Measurements from ENCODE around the gene UTP3. TPM values are rescaled to one million over a fixed set of nuclear protein-coding genes. Genes with fewer than 3 reads are reported as not detected.

The UTP3 gene
- total and polyA plus RNA-seq, 4 donors, result 20.1 to 32.0 (median 28.2) TPM

DNA sequence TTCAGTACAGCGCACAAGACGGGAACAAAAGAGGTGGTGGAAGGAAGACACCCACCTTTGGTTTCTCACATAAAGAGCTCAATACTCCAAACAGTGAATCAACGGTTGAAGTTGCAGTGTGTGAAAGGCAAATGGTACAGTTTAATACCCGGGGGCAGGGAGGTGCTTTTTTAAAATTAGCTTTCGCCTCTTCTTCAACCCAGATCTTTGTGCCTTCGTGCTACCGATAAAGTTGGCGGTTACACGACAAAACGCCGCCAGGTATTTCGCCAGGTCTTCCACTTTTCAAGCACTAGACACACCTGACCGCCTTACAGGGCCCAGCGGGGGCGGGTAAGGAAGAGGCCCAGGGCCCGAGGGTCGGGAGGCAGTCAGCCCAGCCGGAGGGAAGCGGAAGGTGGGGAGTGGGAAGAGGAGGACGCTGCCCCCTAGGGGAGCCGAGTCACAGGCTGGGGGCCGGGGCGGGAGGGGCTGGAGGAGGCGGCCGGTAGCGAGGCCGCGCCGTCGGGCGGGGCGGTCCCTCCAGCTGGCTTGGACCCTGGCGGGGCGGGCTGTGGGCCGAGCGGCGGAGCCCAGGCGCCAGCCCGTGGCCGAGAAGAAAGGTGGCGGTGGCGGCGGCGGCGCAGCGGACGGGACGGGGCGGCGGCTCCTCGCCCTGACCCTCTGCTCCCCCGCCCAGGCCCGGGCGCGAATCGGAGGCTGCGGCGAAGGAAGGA, 16.0 kb downstream of the UTP3 start:
- ATAC-seq (ENCODE audit: insufficient read depth, low FRiP score) (peak; percentile 82), DNase-seq (peak; percentile 92 to 95 (median 93))
- WGBS, 2 donors, result 1% methylated on average over 19 to 58 of the region's 58 CpGs
- TF ChIP-seq, protein P1, sequence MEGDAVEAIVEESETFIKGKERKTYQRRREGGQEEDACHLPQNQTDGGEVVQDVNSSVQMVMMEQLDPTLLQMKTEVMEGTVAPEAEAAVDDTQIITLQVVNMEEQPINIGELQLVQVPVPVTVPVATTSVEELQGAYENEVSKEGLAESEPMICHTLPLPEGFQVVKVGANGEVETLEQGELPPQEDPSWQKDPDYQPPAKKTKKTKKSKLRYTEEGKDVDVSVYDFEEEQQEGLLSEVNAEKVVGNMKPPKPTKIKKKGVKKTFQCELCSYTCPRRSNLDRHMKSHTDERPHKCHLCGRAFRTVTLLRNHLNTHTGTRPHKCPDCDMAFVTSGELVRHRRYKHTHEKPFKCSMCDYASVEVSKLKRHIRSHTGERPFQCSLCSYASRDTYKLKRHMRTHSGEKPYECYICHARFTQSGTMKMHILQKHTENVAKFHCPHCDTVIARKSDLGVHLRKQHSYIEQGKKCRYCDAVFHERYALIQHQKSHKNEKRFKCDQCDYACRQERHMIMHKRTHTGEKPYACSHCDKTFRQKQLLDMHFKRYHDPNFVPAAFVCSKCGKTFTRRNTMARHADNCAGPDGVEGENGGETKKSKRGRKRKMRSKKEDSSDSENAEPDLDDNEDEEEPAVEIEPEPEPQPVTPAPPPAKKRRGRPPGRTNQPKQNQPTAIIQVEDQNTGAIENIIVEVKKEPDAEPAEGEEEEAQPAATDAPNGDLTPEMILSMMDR (IDR thresholded peaks at IDR 0.05; ENCODE audit: control extremely low read depth, extremely low read depth), result no peak
- Histone ChIP-seq H3K4me1 (ENCODE audit: control insufficient read depth in 5 of 5, insufficient read depth in 5 of 5, low read length in 5 of 5) (peaks cover 0 to 21% (median 5%) of the 10 kb centered on the region in 5 donors), H3K36me3 (ENCODE audit: control insufficient read depth in 4 of 4, insufficient read depth in 4 of 4, low read length in 4 of 4) (no peaks in the 10 kb centered on the region), H3K9me3 (ENCODE audit: control insufficient read depth in 4 of 4, insufficient read depth in 3 of 4, low read length in 3 of 4) (no peaks in the 10 kb centered on the region), H3K4me3 (peak overlapping the region; percentile 80), H3K27me3 (ENCODE audit: control insufficient read depth in 3 of 3, insufficient read depth in 3 of 3, low read length in 2 of 3) (no peaks in the 10 kb centered on the region), H3K9ac (ENCODE audit: insufficient read depth in 1 of 2, low read length in 2 of 2) (peak overlapping the region; percentile 83 to 90), H3K27ac (ENCODE audit: low read depth in 1 of 2, low read length in 1 of 2) (peak overlapping the region; percentile 98)

DNA sequence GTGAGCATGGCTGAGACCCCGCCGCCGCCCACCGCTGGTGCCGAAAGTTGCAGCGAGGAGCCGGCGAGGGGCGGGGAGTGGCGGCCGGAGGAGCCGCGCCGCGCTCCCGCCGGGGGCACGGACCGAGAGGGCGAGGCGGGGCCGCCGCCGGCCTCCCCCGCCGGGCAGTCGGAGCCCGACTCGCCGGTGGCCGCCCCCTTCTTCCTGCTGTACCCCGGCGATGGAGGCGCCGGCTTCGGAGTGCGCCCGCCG, 16.5 kb downstream of the UTP3 start:
- DNase-seq, result no peak
- ATAC-seq (ENCODE audit: insufficient read depth, low FRiP score), result peak; percentile 24
- H3K9ac ChIP-seq (ENCODE audit: insufficient read depth in 1 of 2, low read length in 2 of 2), result no peak overlapping the region
- H3K4me1 ChIP-seq (ENCODE audit: control insufficient read depth in 5 of 5, insufficient read depth in 5 of 5, low read length in 5 of 5), result peaks cover 0 to 21% (median 5%) of the 10 kb centered on the region in 5 donors
- H3K27me3 ChIP-seq (ENCODE audit: control insufficient read depth in 3 of 3, insufficient read depth in 3 of 3, low read length in 2 of 3), result no peaks in the 10 kb centered on the region
- TF ChIP-seq, protein P1 (IDR thresholded peaks at IDR 0.05; ENCODE audit: control extremely low read depth, extremely low read depth), result no peak
- no peaks in the 10 kb centered on the region for H3K36me3 ChIP-seq (ENCODE audit: control insufficient read depth in 4 of 4, insufficient read depth in 4 of 4, low read length in 4 of 4)
- peak overlapping the region; percentile 98 for H3K27ac ChIP-seq (ENCODE audit: low read depth in 1 of 2, low read length in 1 of 2)
- H3K4me3 ChIP-seq, result peak overlapping the region; percentile 80
- no peaks in the 10 kb centered on the region for H3K9me3 ChIP-seq (ENCODE audit: control insufficient read depth in 4 of 4, insufficient read depth in 3 of 4, low read length in 3 of 4)
- 0% methylated on average over 4 to 39 of the region's 39 CpGs for WGBS, 2 donors

DNA sequence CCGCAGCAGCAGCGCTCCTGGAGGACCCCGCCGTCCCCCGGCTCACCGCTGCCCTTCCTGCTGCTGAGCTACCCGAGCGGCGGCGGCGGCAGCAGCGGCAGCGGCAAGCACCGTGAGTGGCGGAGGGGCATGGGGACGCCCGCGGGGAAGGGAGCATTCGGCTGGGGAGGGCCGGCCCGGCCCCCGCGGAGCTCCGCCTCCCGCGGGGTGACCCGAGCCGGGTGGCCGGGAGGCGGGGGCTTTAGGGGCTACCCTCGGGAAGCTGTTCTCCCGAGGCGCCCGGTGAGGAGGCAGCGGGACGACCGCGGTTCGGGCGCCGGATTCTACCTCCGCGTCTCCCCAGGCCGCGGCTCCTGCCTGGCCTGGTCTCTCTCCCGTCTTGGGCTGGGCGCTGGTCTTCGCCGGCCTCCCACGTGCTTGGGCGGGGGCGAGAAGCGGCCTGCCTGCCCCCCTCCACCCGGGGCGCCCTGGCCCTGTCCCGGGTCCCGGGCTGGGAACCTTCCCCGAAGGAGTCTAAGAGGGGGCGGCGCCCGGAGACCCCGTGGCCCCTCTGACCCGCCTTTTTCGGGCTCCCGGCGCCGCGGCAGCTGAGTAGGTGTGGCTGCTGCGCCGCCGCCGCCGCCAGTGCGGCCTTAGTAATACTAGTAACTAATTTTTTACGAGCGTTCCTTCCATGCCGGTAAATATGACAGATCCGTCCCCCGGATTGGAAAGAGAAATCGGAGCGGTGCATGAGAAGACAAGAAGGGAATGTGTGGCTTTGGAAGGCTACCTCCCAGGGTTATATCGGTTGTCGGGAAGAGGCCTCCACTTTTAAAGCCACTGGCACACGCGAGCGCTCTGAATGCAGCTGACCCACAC, 17.1 kb downstream of the UTP3 start:
- peak overlapping the region; percentile 26 to 91 for H3K9ac ChIP-seq (ENCODE audit: insufficient read depth in 1 of 2, low read length in 2 of 2)
- H3K4me1 ChIP-seq (ENCODE audit: control insufficient read depth in 5 of 5, insufficient read depth in 5 of 5, low read length in 5 of 5), result peaks cover 0 to 21% (median 5%) of the 10 kb centered on the region in 5 donors
- DNase-seq (peak; percentile 76 to 77 (median 77)), ATAC-seq (ENCODE audit: insufficient read depth, low FRiP score) (peak; percentile 64)
- H3K27me3 ChIP-seq (ENCODE audit: control insufficient read depth in 3 of 3, insufficient read depth in 3 of 3, low read length in 2 of 3), result no peaks in the 10 kb centered on the region
- peak overlapping the region; percentile 98 for H3K27ac ChIP-seq (ENCODE audit: low read depth in 1 of 2, low read length in 1 of 2)
- TF ChIP-seq, protein P1 (IDR thresholded peaks at IDR 0.05; ENCODE audit: control extremely low read depth, extremely low read depth), result no peak
- H3K4me3 ChIP-seq, result peak overlapping the region; percentile 80
- 0 to 1% methylated on average over 70 to 86 of the region's 86 CpGs for WGBS, 2 donors
- no peaks in the 10 kb centered on the region for H3K9me3 ChIP-seq (ENCODE audit: control insufficient read depth in 4 of 4, insufficient read depth in 3 of 4, low read length in 3 of 4)
- H3K36me3 ChIP-seq (ENCODE audit: control insufficient read depth in 4 of 4, insufficient read depth in 4 of 4, low read length in 4 of 4), result no peaks in the 10 kb centered on the region

Data from lung (tissue), 12 donors.